ENCODE results near the gene TRIM72.

Gene TRIM72

DNA sequence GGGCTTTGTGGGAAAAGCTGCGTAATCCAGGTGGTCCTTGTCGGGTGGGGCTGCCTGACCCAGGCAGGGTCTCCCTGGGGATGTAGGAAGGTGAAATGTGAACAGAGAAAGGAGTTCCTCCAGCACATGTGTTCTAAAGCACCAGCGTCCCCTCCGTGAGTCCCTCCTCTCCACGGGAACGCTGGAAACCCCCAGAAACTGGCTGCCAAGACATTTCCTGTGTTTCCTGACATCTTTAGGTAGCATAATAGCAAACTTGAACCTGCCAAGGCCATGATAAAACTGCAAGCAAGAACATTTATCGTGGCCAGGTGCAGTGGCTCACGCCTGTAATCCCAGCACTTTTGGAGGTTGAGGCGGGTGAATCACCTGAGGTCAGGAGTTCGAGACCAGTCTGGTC, 15.6 kb downstream of the TRIM72 start:
- TF ChIP-seq TAF1 (IDR thresholded peaks at IDR 0.05; ENCODE audit: borderline replicate concordance, insufficient read depth, low read length) (no peak), FOXP2 (optimal IDR thresholded peaks at IDR 0.05; ENCODE audit: borderline replicate concordance, extremely low read depth, extremely low read length, insufficient read depth) (no peak)

DNA sequence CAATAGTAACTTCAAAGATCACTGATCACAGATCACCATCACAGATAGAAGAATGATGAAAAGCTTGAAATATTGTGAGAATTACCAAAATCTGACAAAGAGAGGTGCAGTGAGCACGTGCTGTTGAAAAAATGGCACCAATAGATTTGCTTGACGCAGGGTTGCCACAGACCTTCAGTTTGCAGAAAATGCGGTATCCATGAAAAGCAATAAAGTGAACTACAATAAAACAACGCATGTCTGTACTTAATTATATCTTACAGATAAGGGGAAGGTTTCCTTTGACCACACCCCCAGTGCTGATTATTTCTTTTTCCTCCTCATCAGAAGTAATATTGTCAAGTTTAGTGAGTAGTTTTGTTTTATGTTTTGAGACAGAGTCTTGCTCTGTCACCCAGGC, 24.1 kb downstream of the TRIM72 start:
- TF ChIP-seq, protein P1, sequence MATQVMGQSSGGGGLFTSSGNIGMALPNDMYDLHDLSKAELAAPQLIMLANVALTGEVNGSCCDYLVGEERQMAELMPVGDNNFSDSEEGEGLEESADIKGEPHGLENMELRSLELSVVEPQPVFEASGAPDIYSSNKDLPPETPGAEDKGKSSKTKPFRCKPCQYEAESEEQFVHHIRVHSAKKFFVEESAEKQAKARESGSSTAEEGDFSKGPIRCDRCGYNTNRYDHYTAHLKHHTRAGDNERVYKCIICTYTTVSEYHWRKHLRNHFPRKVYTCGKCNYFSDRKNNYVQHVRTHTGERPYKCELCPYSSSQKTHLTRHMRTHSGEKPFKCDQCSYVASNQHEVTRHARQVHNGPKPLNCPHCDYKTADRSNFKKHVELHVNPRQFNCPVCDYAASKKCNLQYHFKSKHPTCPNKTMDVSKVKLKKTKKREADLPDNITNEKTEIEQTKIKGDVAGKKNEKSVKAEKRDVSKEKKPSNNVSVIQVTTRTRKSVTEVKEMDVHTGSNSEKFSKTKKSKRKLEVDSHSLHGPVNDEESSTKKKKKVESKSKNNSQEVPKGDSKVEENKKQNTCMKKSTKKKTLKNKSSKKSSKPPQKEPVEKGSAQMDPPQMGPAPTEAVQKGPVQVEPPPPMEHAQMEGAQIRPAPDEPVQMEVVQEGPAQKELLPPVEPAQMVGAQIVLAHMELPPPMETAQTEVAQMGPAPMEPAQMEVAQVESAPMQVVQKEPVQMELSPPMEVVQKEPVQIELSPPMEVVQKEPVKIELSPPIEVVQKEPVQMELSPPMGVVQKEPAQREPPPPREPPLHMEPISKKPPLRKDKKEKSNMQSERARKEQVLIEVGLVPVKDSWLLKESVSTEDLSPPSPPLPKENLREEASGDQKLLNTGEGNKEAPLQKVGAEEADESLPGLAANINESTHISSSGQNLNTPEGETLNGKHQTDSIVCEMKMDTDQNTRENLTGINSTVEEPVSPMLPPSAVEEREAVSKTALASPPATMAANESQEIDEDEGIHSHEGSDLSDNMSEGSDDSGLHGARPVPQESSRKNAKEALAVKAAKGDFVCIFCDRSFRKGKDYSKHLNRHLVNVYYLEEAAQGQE (IDR thresholded peaks at IDR 0.05; ENCODE audit: insufficient read depth in 1 of 2, low read depth in 2 of 2, low read length in 2 of 2): no peak
- TF ChIP-seq FOXP2 (optimal IDR thresholded peaks at IDR 0.05; ENCODE audit: borderline replicate concordance, extremely low read depth, extremely low read length, insufficient read depth) (no peak), SIN3A (IDR thresholded peaks at IDR 0.05; ENCODE audit: borderline replicate concordance, insufficient read depth, low read length) (no peak), POLR2AphosphoS5 (IDR thresholded peaks at IDR 0.05; ENCODE audit: low read depth, low read length) (no peak), TAF1 (IDR thresholded peaks at IDR 0.05; ENCODE audit: borderline replicate concordance, insufficient read depth, low read length) (no peak)

DNA sequence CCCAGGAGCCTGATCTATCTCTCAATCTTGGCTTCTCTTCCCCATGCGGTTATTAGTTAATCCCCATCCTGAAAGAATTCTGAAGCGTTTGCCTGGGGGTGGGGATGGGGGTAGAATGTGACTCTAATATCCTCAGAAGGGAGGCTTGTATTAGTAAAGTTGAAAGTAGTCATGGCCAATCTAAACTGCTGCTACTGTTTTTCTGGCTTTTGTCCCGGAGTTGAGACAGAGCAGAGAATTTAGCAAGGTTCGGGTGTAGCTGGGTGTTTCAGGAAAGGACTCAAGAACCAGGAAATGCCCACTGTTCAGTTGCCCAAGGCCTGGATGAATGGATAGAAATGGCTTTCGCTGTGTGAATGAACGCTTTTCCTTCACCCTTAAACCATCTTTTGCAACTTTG, 28.3 kb downstream of the TRIM72 start:
- TF ChIP-seq POLR2AphosphoS5 (IDR thresholded peaks at IDR 0.05; ENCODE audit: low read depth, low read length) (no peak), TAF1 (IDR thresholded peaks at IDR 0.05; ENCODE audit: borderline replicate concordance, insufficient read depth, low read length) (no peak), SIN3A (IDR thresholded peaks at IDR 0.05; ENCODE audit: borderline replicate concordance, insufficient read depth, low read length) (no peak), FOXP2 (optimal IDR thresholded peaks at IDR 0.05; ENCODE audit: borderline replicate concordance, extremely low read depth, extremely low read length, insufficient read depth) (no peak)
- TF ChIP-seq, protein P1 (IDR thresholded peaks at IDR 0.05; ENCODE audit: insufficient read depth in 1 of 2, low read depth in 2 of 2, low read length in 2 of 2): no peak

DNA sequence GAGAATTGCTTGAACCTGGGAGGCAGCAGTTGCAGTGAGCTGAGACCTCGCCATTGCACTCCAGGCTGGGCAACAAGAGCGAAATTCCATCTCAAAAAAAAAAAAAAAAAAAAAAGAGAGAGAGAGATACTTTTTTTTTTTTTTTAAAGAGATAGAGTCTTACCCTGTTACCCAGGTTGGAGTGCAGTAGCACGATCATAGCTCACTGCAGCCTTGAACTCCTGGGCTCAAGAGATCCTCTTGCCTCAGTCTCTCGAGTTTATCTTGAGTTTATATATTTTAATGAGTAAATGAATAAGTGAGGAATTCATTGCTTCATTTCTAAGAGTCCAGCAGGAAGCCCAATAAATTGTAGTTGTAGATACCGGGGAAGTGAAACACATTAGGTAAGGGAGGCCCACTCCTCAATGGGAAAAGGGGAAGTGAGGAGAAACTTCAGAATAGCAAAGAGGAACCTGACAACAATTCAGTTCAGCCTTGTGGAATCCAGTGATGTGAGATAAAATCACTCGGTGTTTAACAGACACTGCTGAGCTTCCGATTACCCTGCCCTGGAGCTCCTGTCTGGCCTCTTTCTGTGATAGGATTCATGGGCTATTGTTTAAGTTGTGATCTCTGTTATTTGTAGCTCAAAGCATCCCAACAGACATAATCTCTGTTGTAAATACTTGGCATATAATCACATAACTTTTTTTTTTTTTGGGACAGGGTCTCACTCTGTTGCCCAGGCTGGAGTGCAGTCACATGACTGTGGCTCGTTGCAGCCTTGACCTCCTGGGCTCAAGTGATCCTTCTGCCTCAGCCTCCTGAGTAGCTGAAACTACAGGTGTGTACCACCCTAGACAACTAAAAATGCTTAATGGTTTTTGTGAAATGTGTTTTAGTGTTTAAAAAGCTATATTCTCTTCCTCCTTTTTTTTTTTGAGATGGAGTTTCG, 30.1 kb downstream of the TRIM72 start:
- TF ChIP-seq SIN3A (IDR thresholded peaks at IDR 0.05; ENCODE audit: borderline replicate concordance, insufficient read depth, low read length): no peak
- no peak for TF ChIP-seq TAF1 (IDR thresholded peaks at IDR 0.05; ENCODE audit: borderline replicate concordance, insufficient read depth, low read length)
- TF ChIP-seq POLR2AphosphoS5 (IDR thresholded peaks at IDR 0.05; ENCODE audit: low read depth, low read length): no peak
- TF ChIP-seq, protein P1 (IDR thresholded peaks at IDR 0.05; ENCODE audit: insufficient read depth in 1 of 2, low read depth in 2 of 2, low read length in 2 of 2): no peak
- TF ChIP-seq FOXP2 (optimal IDR thresholded peaks at IDR 0.05; ENCODE audit: borderline replicate concordance, extremely low read depth, extremely low read length, insufficient read depth): no peak

DNA sequence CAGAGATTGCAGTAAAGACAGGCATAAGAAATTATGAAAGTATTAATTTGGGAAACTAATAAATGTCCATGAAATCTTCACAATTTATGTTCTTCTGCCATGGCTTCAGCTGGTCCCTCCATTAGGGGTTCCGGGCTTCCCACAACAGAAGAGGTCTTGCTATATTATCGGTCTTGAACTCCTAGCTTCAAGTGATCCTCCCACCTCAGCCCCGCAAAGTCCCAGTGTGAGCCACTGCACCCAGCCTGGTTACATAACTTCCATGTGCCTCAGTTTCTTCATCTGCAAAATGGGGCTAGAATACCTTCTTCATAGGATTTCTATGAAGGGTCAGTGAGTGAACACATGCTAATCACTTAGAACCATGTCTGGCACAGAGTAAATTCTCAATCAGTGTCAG, 32.4 kb downstream of the TRIM72 start:
- TF ChIP-seq POLR2AphosphoS5 (IDR thresholded peaks at IDR 0.05; ENCODE audit: low read depth, low read length): no peak
- TF ChIP-seq, protein P1 (IDR thresholded peaks at IDR 0.05; ENCODE audit: insufficient read depth in 1 of 2, low read depth in 2 of 2, low read length in 2 of 2): no peak
- no peak for TF ChIP-seq TAF1 (IDR thresholded peaks at IDR 0.05; ENCODE audit: borderline replicate concordance, insufficient read depth, low read length)
- no peak for TF ChIP-seq FOXP2 (optimal IDR thresholded peaks at IDR 0.05; ENCODE audit: borderline replicate concordance, extremely low read depth, extremely low read length, insufficient read depth)
- no peak for TF ChIP-seq SIN3A (IDR thresholded peaks at IDR 0.05; ENCODE audit: borderline replicate concordance, insufficient read depth, low read length)

Measured in PFSK-1 (cell line).